B cell (primary cell): ENCODE data around the gene TTLL1. TPM values are rescaled to one million over a fixed set of nuclear protein-coding genes. Genes with fewer than 3 reads are reported as not detected.

Experiments used
- ATAC-seq: fragments of 200-7000 bp; cut with Tn5 transposase; one replicate; pipeline ENCODE4 v1.10.0; 2021; ENCODE audit warnings: low read depth, mild to moderate bottlenecking, moderate number of reproducible peaks, moderate library complexity
- CTCF ChIA-PET: fragments of 350-600 bp; sonication (Branson Sonifier 250); formaldehyde crosslinking; loops from one replicate; lab custom pipeline; 2021; ENCODE audit warnings: antibody characterized with exemption, inconsistent platforms; lab: Charles Lee
- POLR2A ChIA-PET: fragments of 350-600 bp; sonication (Branson Sonifier 250); formaldehyde crosslinking; loops from one replicate; lab custom pipeline; 2021; ENCODE audit warnings: antibody characterized with exemption; lab: Charles Lee
- DNase-seq: peaks from one replicate; pipeline ENCODE4 v3.0.0; 2013
- H2AFZ ChIP-seq: 2 replicates; pipeline ENCODE4 v1.6.1; 2012; ENCODE audit warnings: mild to moderate bottlenecking, low read depth, low read length; ENCODE audit not compliant: insufficient read depth, poor library complexity, severe bottlenecking
- H3K27ac ChIP-seq, 2 donors: 1 replicate in 1 of 2; 2 replicates in 1 of 2; pipeline ENCODE4 v1.5.1; 2012 to 2013; ENCODE audit warnings: low read length in 2 of 2, mild to moderate bottlenecking in 2 of 2, moderate library complexity in 1 of 2
- H3K27me3 ChIP-seq, 4 experiments: fragments of 200-600 bp in 1 of 4; sonication (generic) in 1 of 4; replicated peaks in 1 of 4; 1 replicate in 2 of 4; 2 replicates in 2 of 4; pipeline versions ENCODE4 v1.6.1 to v1.7.0; 2013 to 2016; ENCODE audit warnings: low read length in 3 of 4, mild to moderate bottlenecking in 2 of 4, mixed read lengths in 1 of 4, moderate library complexity in 1 of 4; ENCODE audit not compliant: insufficient read depth in 4 of 4, control insufficient read depth in 3 of 4; ENCODE audit errors: control extremely low read depth in 1 of 4
- H3K36me3 ChIP-seq, 2 experiments: replicated peaks in 1 of 2; 1 replicate in 1 of 2; 2 replicates in 1 of 2; pipeline versions ENCODE4 v1.6.1 to v1.7.1; 2013; ENCODE audit warnings: low read length in 1 of 2; ENCODE audit not compliant: insufficient read depth in 2 of 2, control insufficient read depth in 1 of 2; ENCODE audit errors: control extremely low read depth in 1 of 2, extremely low read depth in 1 of 2
- H3K4me1 ChIP-seq, 2 donors: fragments of 200-600 bp in 1 of 2; sonication (generic) in 1 of 2; 1 replicate in 1 of 2; 2 replicates in 1 of 2; pipeline versions ENCODE4 v1.5.1 to v1.6.1; 2013 to 2017; ENCODE audit warnings: low read length in 2 of 2; ENCODE audit not compliant: control insufficient read depth in 2 of 2, insufficient read depth in 2 of 2
- H3K4me2 ChIP-seq: replicated peaks from 2 replicates; pipeline ENCODE3; 2012; ENCODE audit warnings: mild to moderate bottlenecking, low read depth, low read length; ENCODE audit not compliant: poor library complexity, severe bottlenecking
- H3K4me3 ChIP-seq, 5 experiments: fragments of 200-600 bp in 1 of 5; sonication (generic) in 1 of 5; 1 replicate in 3 of 5; 2 replicates in 2 of 5; pipeline versions ENCODE4 v1.5.1 to v1.7.0; 2011 to 2016; ENCODE audit warnings: low read length in 4 of 5, mild to moderate bottlenecking in 4 of 5, low read depth in 2 of 5, control low read depth in 1 of 5, moderate library complexity in 1 of 5; ENCODE audit not compliant: insufficient read depth in 1 of 5; ENCODE audit errors: control extremely low read depth in 1 of 5, extremely low read depth in 1 of 5
- H3K79me2 ChIP-seq: fragments of 200-600 bp; sonication (generic); one replicate; pipeline ENCODE4 v1.6.0; 2016; ENCODE audit warnings: low read length; ENCODE audit not compliant: control insufficient read depth, insufficient read depth
- H3K9ac ChIP-seq: fragments of 200-600 bp; sonication (generic); 2 replicates; pipeline ENCODE4 v1.6.1; 2017; ENCODE audit warnings: mild to moderate bottlenecking, low read length, moderate library complexity
- H3K9me3 ChIP-seq, 3 donors: one replicate each; pipeline versions ENCODE4 v1.6.1 to v1.7.1; 2013; ENCODE audit warnings: low read length in 2 of 3; ENCODE audit not compliant: control insufficient read depth in 2 of 3, insufficient read depth in 1 of 3; ENCODE audit errors: control extremely low read depth in 1 of 3
- H4K20me1 ChIP-seq: 2 replicates; pipeline ENCODE4 v1.6.0; 2012; ENCODE audit warnings: mild to moderate bottlenecking, low read length; ENCODE audit not compliant: insufficient read depth, control insufficient read depth, poor library complexity, severe bottlenecking
- H3K27ac Mint-ChIP-seq: one replicate; pipeline ENCODE4 v1.8.0; 2021; ENCODE audit warnings: mixed read lengths
- H3K27me3 Mint-ChIP-seq: one replicate; pipeline ENCODE4 v1.8.0; 2021; ENCODE audit warnings: mixed read lengths
- H3K4me1 Mint-ChIP-seq: one replicate; pipeline ENCODE4 v1.8.0; 2021; ENCODE audit warnings: mixed read lengths
- H3K4me3 Mint-ChIP-seq: one replicate; pipeline ENCODE4 v1.8.0; 2021; ENCODE audit warnings: mixed read lengths
- H3K9me3 Mint-ChIP-seq: one replicate; pipeline ENCODE4 v1.8.0; 2022; ENCODE audit warnings: mixed read lengths; ENCODE audit not compliant: insufficient read depth
- EZH2 ChIP-seq: IDR thresholded peaks from 2 replicates; pipeline ENCODE4 v1.6.1; 2012; ENCODE audit warnings: borderline replicate concordance, low read depth, mild to moderate bottlenecking, moderate library complexity, low read length; ENCODE audit not compliant: insufficient read depth, poor library complexity, severe bottlenecking
- WGBS: methylation state at CpG from one replicate; pipeline ENCODE4 v1.1.5; 2013; ENCODE audit warnings: missing lambda C conversion rate; ENCODE audit not compliant: insufficient coverage; 5-methylcytosine and 5-hydroxymethylcytosine counted together
- intact Hi-C: fragments of 100-400 bp; cut with micrococcal nuclease; formaldehyde crosslinking; loops from one replicate; pipeline ENCODE4 v1.10.0; 2022
- polyA plus RNA-seq: library from polyadenylated mRNA; depleted of rRNA; stranded (reverse); fragments of >200 nt; gene quantifications from 2 replicates; pipeline ENCODE4 v1.2.3, GENCODE V29; 2012
- total RNA-seq, 2 donors: library from RNA; stranded (reverse); fragments of 120-200 nt in 1 of 2; gene quantifications; 1 replicate in 1 of 2; 2 replicates in 1 of 2; pipeline versions ENCODE4 v1.2.3 to v1.2.4, GENCODE V29; 2013 to 2022
- TF ChIP-seq, protein P1 (sequence below): fragments of 200-600 bp; IDR thresholded peaks from one replicate; pipeline ENCODE4 v1.8.0; 2022; ENCODE audit warnings: antibody characterized with exemption, mild to moderate bottlenecking

TTLL1 gene
- total and polyA plus RNA-seq, 2 donors (not counting 1 experiment from before 2014, with no cell fraction given), result 3.0 to 3.3 TPM

DNA sequence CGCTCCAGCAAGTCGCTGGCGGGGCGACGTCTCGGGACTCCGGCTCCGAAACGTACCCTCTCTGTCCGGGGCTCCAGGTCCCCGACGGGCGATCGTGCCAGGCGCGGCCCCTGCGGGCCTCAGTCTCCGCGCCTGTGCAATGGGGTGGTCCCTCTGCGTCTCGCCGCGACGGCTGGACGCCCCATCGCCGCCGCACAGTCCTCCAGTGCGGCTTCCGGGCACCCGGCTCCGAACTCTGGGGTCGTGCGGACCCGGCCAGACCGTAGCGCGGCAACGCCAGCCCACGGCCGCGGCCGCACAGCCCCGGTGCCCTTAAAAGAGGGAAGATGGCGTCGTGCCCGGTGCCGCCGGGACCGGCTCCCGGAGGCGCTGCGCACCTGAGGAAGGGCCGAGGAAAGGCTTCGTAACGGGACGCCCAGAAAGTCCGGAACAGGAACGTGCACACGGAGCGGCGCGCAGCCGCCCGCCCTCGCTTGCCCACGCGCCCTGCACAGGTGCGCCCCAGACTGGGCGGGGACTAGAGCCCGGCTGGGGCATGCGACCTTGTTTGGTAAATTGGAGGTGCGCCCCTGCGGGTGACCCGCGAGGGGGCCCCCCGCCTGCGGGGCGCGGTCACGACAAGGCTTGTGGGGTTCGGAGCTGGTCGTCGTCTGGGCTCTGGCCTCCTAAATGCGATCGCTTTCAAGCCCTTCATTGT lies 21.9 kb upstream of the TTLL1 start:
- H4K20me1 ChIP-seq, result peaks cover 8% of the 10 kb centered on the region
- H3K9ac ChIP-seq, result peak overlapping the region; percentile 71
- H3K4me3 ChIP-seq, result peak overlapping the region in 4 of 5 experiments; percentile 45 to 73 (median 61)
- intact Hi-C loops, result loop anchor here (2.0 kb wide), 2 partner anchors 22 to 26 kb away; partner anchors contain the start of gene TTLL1
- peak; percentile 75 for DNase-seq
- H3K4me3 Mint-ChIP-seq, result peak overlapping the region; percentile 87
- peak overlapping the region; percentile 98 for H3K4me2 ChIP-seq
- ATAC-seq, result peak; percentile 64
- WGBS, result 3% methylated on average over 86 of the region's 86 CpGs
- POLR2A ChIA-PET, result interaction anchor here (0.6 kb wide), 1 partner anchor 302 kb away, joined by 3 read pairs; no protein-coding TSS in a partner anchor
- no peak for TF ChIP-seq EZH2
- TF ChIP-seq, protein P1, sequence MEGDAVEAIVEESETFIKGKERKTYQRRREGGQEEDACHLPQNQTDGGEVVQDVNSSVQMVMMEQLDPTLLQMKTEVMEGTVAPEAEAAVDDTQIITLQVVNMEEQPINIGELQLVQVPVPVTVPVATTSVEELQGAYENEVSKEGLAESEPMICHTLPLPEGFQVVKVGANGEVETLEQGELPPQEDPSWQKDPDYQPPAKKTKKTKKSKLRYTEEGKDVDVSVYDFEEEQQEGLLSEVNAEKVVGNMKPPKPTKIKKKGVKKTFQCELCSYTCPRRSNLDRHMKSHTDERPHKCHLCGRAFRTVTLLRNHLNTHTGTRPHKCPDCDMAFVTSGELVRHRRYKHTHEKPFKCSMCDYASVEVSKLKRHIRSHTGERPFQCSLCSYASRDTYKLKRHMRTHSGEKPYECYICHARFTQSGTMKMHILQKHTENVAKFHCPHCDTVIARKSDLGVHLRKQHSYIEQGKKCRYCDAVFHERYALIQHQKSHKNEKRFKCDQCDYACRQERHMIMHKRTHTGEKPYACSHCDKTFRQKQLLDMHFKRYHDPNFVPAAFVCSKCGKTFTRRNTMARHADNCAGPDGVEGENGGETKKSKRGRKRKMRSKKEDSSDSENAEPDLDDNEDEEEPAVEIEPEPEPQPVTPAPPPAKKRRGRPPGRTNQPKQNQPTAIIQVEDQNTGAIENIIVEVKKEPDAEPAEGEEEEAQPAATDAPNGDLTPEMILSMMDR, result no peak
- peak overlapping the region; percentile 41 for H3K27ac Mint-ChIP-seq
- CTCF ChIA-PET, result interaction anchor here (0.7 to 2.0 kb wide), 8 partner anchors 10 to 541 kb away, joined by 3 to 9 read pairs (median 4); no protein-coding TSS in a partner anchor
- H3K9me3 ChIP-seq, result peaks cover 0 to 9% (median 0%) of the 10 kb centered on the region in 3 donors
- H3K27me3 ChIP-seq, result peaks cover 0 to 70% (median 34%) of the 10 kb centered on the region in 4 experiments
- peaks cover 38 to 47% of the 10 kb centered on the region in 2 donors for H3K4me1 ChIP-seq
- H3K4me1 Mint-ChIP-seq, result peaks cover 30% of the 10 kb centered on the region
- no peak overlapping the region for H3K27ac ChIP-seq
- H3K36me3 ChIP-seq, result no peaks in the 10 kb centered on the region
- H3K79me2 ChIP-seq, result peaks cover 9% of the 10 kb centered on the region
- H3K27me3 Mint-ChIP-seq, result peaks cover 41% of the 10 kb centered on the region
- peak overlapping the region; percentile 78 for H2AFZ ChIP-seq
- H3K9me3 Mint-ChIP-seq, result no peaks in the 10 kb centered on the region
